ENCODE data around the gene HNRNPA3. TPM values are rescaled to one million over a fixed set of nuclear protein-coding genes. Genes with fewer than 3 reads are reported as not detected.
"Not testable (repeated sequence)": the region's sequence is repeated elsewhere in the genome, so short reads cannot be mapped to it uniquely, and the experiment has no call there.

Gene HNRNPA3
- total RNA-seq, 2 donors from 2014 or later, result 147 to 278 TPM

DNA sequence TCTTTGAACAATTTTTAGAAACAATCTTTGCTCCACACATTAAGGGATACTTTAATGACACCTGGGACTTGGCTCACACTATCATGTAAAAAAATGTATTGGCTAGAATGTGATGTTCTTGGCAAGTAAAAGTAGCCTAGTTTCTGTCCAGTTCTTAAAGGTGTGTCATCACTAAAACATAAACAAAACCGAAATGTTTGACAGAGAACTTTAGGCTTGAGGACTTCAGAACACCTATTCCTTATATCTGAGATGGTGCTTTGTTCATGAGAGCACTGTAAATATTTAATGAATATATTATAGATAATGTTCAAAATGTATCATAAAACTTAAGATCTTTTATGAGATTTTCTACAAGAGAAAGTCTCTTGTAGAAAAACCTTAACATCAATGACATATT lies 19.8 kb upstream of the HNRNPA3 start:
- no peak for TF ChIP-seq CTCF (IDR thresholded peaks at IDR 0.05)
- Histone ChIP-seq H3K4me1 (peaks cover 3% of the 10 kb centered on the region), H3K9ac (ENCODE audit: low read depth in 2 of 2, low read length in 2 of 2) (no peak overlapping the region), H3K36me3 (no peaks in the 10 kb centered on the region), H3K27me3 (no peaks in the 10 kb centered on the region), H3K27ac (no peak overlapping the region), H3K9me3 (no peaks in the 10 kb centered on the region), H3K4me3 (no peak overlapping the region)
- intact Hi-C loops (cut with DNase I), result no loop called here
- DNase-seq, result no peak

- no peaks in the 10 kb centered on the region for H3K36me3 ChIP-seq
- no peak for TF ChIP-seq CTCF (IDR thresholded peaks at IDR 0.05)
Observed at GRCh38 chr2:177193240-177193639, 19.4 kb upstream of the HNRNPA3 start.

GRCh38 chr2:177195194-177195593 lies 17.4 kb upstream of the HNRNPA3 start:
- Histone ChIP-seq H3K4me3 (no peak overlapping the region), H3K27me3 (no peaks in the 10 kb centered on the region), H3K4me1 (no peaks in the 10 kb centered on the region), H3K9ac (ENCODE audit: low read depth in 2 of 2, low read length in 2 of 2) (no peak overlapping the region), H3K27ac (no peak overlapping the region), H3K9me3 (no peaks in the 10 kb centered on the region), H3K36me3 (no peaks in the 10 kb centered on the region)
- intact Hi-C loops (cut with DNase I), result no loop called here
- no peak for DNase-seq
- no peak for TF ChIP-seq CTCF (IDR thresholded peaks at IDR 0.05)

More at GRCh38 chr2:177193240-177193639, 19.4 kb upstream of the HNRNPA3 start:
- Histone ChIP-seq H3K27me3 (no peaks in the 10 kb centered on the region), H3K9me3 (no peaks in the 10 kb centered on the region), H3K4me1 (no peaks in the 10 kb centered on the region), H3K9ac (ENCODE audit: low read depth in 2 of 2, low read length in 2 of 2) (no peak overlapping the region), H3K4me3 (no peak overlapping the region), H3K27ac (no peak overlapping the region)
- intact Hi-C loops (cut with DNase I), result no loop called here
- no peak for DNase-seq

GRCh38 chr2:177200419-177200818 lies 12.2 kb upstream of the HNRNPA3 start:
- DNase-seq; H3K36me3 ChIP-seq; H3K27me3 ChIP-seq; H3K27ac ChIP-seq; H3K4me1 ChIP-seq; H3K9me3 ChIP-seq; H3K4me3 ChIP-seq; H3K9ac ChIP-seq (ENCODE audit: low read depth in 2 of 2, low read length in 2 of 2): not testable (repeated sequence)
- intact Hi-C loops (cut with DNase I), result loop anchor here (5.0 kb wide), 1 partner anchor 33 kb away; no protein-coding TSS in a partner anchor

DNA sequence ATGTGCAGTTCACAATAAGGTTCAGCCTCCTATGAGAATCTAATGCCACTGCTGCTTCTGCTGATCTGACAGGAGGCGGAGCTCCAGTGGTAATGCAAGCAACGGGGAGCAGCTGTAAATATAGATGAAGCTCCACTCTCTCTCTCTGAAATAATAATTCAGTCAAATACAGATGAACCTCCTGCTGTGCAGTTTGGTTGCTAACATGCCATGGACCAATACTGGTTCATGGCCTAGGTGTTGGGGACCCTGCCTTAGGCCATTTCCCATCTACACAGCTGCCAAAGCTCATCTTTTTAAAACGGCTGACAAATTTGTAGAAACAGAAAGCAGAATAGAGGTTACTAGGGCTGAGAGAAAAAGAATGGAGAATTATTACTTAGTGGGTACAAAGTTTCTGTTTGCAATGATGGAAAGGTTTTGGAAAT lies 10.7 kb upstream of the HNRNPA3 start:
- Histone ChIP-seq H3K27ac (no peak overlapping the region), H3K4me1 (no peaks in the 10 kb centered on the region), H3K9me3 (no peaks in the 10 kb centered on the region), H3K4me3 (no peak overlapping the region), H3K36me3 (no peaks in the 10 kb centered on the region), H3K27me3 (no peaks in the 10 kb centered on the region), H3K9ac (ENCODE audit: low read depth in 2 of 2, low read length in 2 of 2) (no peak overlapping the region)
- TF ChIP-seq CTCF (IDR thresholded peaks at IDR 0.05), result no peak
- DNase-seq, result no peak
- intact Hi-C loops (cut with DNase I), result loop anchor here (5.0 kb wide), 1 partner anchor 35 kb away; no protein-coding TSS in a partner anchor

DNA sequence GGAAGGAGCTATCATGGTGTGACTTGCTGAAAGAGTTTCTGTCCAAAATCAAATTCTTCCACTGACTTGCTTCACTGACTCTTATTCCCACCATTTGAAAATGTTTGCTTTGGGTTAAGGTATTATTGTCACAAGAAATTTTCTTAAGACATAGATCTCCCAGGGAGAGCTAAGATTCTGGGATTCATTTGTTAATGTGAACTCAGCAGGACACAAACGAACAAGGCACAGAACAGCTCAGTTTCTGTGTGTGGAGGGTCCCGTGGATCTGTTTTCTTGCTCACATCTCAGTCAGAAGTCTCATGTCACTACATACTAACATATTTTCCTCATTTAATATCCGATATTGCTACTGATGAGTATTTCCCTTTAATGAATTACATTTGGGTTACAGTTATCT lies 8.2 kb upstream of the HNRNPA3 start:
- H3K4me1 ChIP-seq, result no peaks in the 10 kb centered on the region
- TF ChIP-seq CTCF (IDR thresholded peaks at IDR 0.05), result no peak
- H3K9ac ChIP-seq (ENCODE audit: low read depth in 2 of 2, low read length in 2 of 2), result no peak overlapping the region
- no peaks in the 10 kb centered on the region for H3K36me3 ChIP-seq
- H3K27me3 ChIP-seq, result no peaks in the 10 kb centered on the region
- no peaks in the 10 kb centered on the region for H3K9me3 ChIP-seq
- no peak for DNase-seq
- no peak overlapping the region for H3K27ac ChIP-seq
- H3K4me3 ChIP-seq, result no peak overlapping the region
- intact Hi-C loops (cut with DNase I), result loop anchor here (5.0 kb wide), 1 partner anchor 37 kb away; no protein-coding TSS in a partner anchor
